Kidney (tissue), 14 donors: ENCODE measurements around the gene ELFN2. TPM values are rescaled to one million over a fixed set of nuclear protein-coding genes. Genes with fewer than 3 reads are reported as not detected.
A peak's percentile ranks its signal among the peaks of the same experiment; 100 is the strongest.

Experiments
- DNase-seq, 5 donors: peaks; one replicate each; pipeline ENCODE4 v3.0.0-alpha.2; 2013 to 2020
- FAIRE-seq: peaks from 2 replicates; lab custom pipeline; 2012; peaks lifted over from hg19 to GRCh38; lab: Jason Lieb, UNC
- H3K27ac ChIP-seq, 2 donors: one replicate each; pipeline ENCODE4 v1.7.0; 2013; ENCODE audit warnings: low read depth in 2 of 2, low read length in 2 of 2, inconsistent platforms in 1 of 2
- H3K27me3 ChIP-seq: one replicate; pipeline ENCODE4 v1.7.1; 2013; ENCODE audit warnings: low read length, inconsistent platforms; ENCODE audit not compliant: control insufficient read depth, insufficient read depth
- H3K36me3 ChIP-seq, 3 donors: one replicate each; pipeline versions ENCODE4 v1.7.0 to v1.7.1; 2013; ENCODE audit warnings: low read length in 3 of 3, control low read depth in 1 of 3, inconsistent platforms in 1 of 3; ENCODE audit not compliant: insufficient read depth in 3 of 3, control insufficient read depth in 2 of 3
- H3K4me1 ChIP-seq, 3 donors: one replicate each; pipeline versions ENCODE4 v1.7.0 to v1.7.1; 2013; ENCODE audit warnings: low read length in 3 of 3, inconsistent platforms in 1 of 3, low read depth in 1 of 3; ENCODE audit not compliant: control insufficient read depth in 2 of 3, insufficient read depth in 2 of 3
- H3K4me3 ChIP-seq, 3 donors: one replicate each; pipeline versions ENCODE4 v1.7.0 to v1.8.1; 2013; ENCODE audit warnings: low read length in 3 of 3, control low read depth in 1 of 3, inconsistent platforms in 1 of 3
- H3K9ac ChIP-seq, 3 donors: one replicate each; pipeline versions ENCODE4 v1.7.0 to v1.7.1; 2013; ENCODE audit warnings: low read length in 3 of 3, control low read depth in 1 of 3, inconsistent platforms in 1 of 3
- H3K9me3 ChIP-seq, 3 donors: one replicate each; pipeline versions ENCODE4 v1.7.0 to v1.7.1; 2013; ENCODE audit warnings: low read length in 3 of 3, control low read depth in 1 of 3, inconsistent platforms in 1 of 3; ENCODE audit not compliant: control insufficient read depth in 2 of 3, insufficient read depth in 1 of 3
- intact Hi-C: fragments of 100-400 bp; cut with DNase I; formaldehyde crosslinking; loops from one replicate; pipeline ENCODE4 v1.11.1; 2022
- polyA plus RNA-seq: library from polyadenylated mRNA; stranded (reverse); fragments of 350-450 nt; fragmentation: Illumina TruSeq; extraction: RNeasy Lipid Tissue Mini Kit (QIAGEN cat#74804); gene quantifications from one replicate; pipeline ENCODE4 v1.2.3, GENCODE V29; 2014; ENCODE audit warnings: low read depth, low replicate concordance; ENCODE audit not compliant: insufficient read depth
- total RNA-seq: library from RNA; stranded (reverse); fragmentation: NEBNext Ultra II Directional; extraction: Animal tissue kit (Norgen Biotek cat#: 25700); gene quantifications from one replicate; pipeline ENCODE4 v1.2.1, GENCODE V29; 2021
- TF ChIP-seq, protein P1 (sequence below): IDR thresholded peaks from 3 replicates; pipeline ENCODE4 v1.5.1; 2012; ENCODE audit warnings: mild to moderate bottlenecking, moderate library complexity, borderline replicate concordance; ENCODE audit not compliant: insufficient read depth; ENCODE audit errors: extremely low read depth
- donor health status: control.
- donor health status: control.
- donor health status: control.
- donor health status: control.
- donor health status: control.
- donor health status: DM: yes; HTN: yes; CAD: no.
- donor health status: Normal renal cell carcinoma (clear cell type).

The ELFN2 gene
- total and polyA plus RNA-seq, 2 donors from 2014 or later: 0.19 to 4.6 TPM

DNA sequence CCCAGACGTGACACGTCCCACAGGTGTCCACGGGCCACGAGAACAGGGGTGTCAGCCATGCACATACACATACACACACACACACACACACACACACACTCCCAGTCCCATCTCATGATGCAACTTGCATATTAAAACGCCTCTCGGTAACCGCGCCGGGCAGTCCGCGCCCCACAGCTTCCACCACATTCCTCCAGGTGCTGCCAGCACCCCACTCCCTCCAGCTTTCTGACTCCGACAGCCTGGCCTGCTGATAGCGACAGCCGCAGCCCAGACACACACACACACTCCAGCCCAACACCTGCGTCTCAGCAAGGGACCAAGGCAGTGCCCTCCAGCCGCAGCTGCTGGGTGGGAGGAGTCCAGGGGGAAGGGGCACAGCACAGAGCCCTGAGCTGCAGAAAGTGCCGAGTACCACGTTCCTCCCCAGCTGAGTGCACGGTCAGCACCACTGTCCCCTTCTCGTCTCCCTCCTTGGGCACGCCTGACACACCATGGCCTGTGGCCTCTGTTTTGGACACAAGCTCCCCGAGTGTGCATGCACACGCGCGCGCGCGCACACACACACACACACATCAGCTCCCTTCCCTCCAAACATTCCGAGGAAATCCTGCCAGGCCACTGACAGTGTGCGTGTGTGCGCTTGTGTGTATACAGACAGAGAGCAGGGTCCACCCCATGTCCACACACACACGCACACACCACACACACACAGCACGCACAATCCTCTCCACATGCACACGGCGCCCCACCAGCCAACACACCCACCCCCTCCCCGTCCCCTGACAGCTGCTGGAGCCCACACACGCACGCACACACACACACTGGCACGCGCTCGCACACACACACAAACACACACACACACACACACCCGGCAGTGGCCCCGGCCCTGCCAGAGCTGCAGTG is 1.2 kb downstream of the ELFN2 start:
- FAIRE-seq (no peak), DNase-seq (peak in 4 of 5 donors; percentile 73 to 79 (median 76))
- H3K4me3 ChIP-seq: peak overlapping the region in 1 of 3 donors; percentile 6
- TF ChIP-seq, protein P1, sequence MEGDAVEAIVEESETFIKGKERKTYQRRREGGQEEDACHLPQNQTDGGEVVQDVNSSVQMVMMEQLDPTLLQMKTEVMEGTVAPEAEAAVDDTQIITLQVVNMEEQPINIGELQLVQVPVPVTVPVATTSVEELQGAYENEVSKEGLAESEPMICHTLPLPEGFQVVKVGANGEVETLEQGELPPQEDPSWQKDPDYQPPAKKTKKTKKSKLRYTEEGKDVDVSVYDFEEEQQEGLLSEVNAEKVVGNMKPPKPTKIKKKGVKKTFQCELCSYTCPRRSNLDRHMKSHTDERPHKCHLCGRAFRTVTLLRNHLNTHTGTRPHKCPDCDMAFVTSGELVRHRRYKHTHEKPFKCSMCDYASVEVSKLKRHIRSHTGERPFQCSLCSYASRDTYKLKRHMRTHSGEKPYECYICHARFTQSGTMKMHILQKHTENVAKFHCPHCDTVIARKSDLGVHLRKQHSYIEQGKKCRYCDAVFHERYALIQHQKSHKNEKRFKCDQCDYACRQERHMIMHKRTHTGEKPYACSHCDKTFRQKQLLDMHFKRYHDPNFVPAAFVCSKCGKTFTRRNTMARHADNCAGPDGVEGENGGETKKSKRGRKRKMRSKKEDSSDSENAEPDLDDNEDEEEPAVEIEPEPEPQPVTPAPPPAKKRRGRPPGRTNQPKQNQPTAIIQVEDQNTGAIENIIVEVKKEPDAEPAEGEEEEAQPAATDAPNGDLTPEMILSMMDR: no peak
- peaks cover 8% of the 10 kb centered on the region for H3K27me3 ChIP-seq
- H3K4me1 ChIP-seq: peaks cover 0 to 4% (median 0%) of the 10 kb centered on the region in 3 donors
- no peak overlapping the region for H3K27ac ChIP-seq
- no peak overlapping the region for H3K9ac ChIP-seq
- H3K36me3 ChIP-seq: no peaks in the 10 kb centered on the region
- intact Hi-C loops: no loop called here
- no peaks in the 10 kb centered on the region for H3K9me3 ChIP-seq

DNA sequence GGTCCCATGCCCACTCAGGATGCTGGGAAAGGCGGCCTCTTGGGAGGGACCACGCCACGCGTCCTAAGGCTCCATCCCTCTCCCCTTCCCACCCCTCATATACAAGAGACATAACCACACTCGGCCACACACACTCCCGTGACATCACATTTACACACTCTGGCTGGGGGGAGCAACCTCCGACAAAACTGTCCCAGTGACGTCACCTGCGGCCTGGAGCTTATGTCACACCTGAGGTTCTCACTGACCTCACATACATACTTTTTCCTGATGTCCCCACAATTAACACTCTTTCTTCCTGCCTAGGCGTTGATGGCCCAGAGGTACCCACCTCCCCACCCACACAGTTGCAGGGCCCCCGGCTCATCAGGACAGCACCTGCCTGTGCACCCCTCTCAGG is 1.9 kb downstream of the ELFN2 start:
- intact Hi-C loops: no loop called here
- Histone ChIP-seq H3K9me3 (no peaks in the 10 kb centered on the region), H3K4me3 (no peak overlapping the region), H3K27me3 (peaks cover 15% of the 10 kb centered on the region), H3K4me1 (peaks cover 0 to 4% (median 0%) of the 10 kb centered on the region in 3 donors), H3K9ac (no peak overlapping the region), H3K36me3 (no peaks in the 10 kb centered on the region), H3K27ac (no peak overlapping the region)
- FAIRE-seq: no peak
- DNase-seq: peak in 1 of 5 donors; percentile 48
- TF ChIP-seq, protein P1: no peak

DNA sequence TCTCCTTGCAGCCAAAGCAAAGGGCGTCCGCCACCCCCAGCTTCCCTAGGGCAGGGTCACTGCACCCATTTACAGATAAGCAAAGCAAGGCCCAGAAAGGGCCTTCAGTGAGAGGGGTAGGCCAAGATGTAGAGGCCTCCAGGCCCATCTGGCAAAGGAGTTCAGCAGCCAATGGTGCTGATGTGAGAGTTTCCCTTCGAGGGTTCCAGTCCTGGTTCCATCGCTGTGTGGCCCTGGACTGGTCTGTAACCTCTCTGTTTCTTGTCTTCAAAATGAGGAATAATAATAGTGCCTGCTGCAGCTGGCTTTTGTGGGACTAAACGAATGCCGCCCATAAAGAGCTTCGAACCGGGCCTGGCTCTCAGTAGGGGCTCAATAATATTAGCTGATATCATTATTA is 4.0 kb downstream of the ELFN2 start:
- no peaks in the 10 kb centered on the region for H3K9me3 ChIP-seq
- no peaks in the 10 kb centered on the region for H3K36me3 ChIP-seq
- no peak for FAIRE-seq
- peaks cover 16% of the 10 kb centered on the region for H3K27me3 ChIP-seq
- no peak overlapping the region for H3K4me3 ChIP-seq
- DNase-seq: no peak
- TF ChIP-seq, protein P1: no peak
- H3K4me1 ChIP-seq: peaks cover 0 to 4% (median 0%) of the 10 kb centered on the region in 3 donors
- no peak overlapping the region for H3K27ac ChIP-seq
- intact Hi-C loops: no loop called here
- H3K9ac ChIP-seq: no peak overlapping the region
